Measurements from ENCODE around the gene SNX18.

GRCh38 chr5:54595721-54596120 is 78.2 kb downstream of the SNX18 start:
- TF ChIP-seq CTCF (IDR thresholded peaks at IDR 0.05) (no peak), POLR2A (IDR thresholded peaks at IDR 0.05) (no peak)
